IPS DF 6.9 (cell line): ENCODE results near the gene RSPH6A.

Experiments
- DNase-seq: peaks from one replicate; pipeline ENCODE4 v3.0.0-alpha.2; 2013; ENCODE audit warnings: low read depth, low spot score
- H3K27ac ChIP-seq: one replicate; pipeline ENCODE4 v1.5.1; 2013; ENCODE audit warnings: low read length, control low read depth
- H3K27me3 ChIP-seq: 2 replicates; pipeline ENCODE4 v1.6.1; 2013; ENCODE audit warnings: mild to moderate bottlenecking, low read length; ENCODE audit not compliant: control insufficient read depth, insufficient read depth
- H3K36me3 ChIP-seq: 2 replicates; pipeline ENCODE4 v1.6.1; 2013; ENCODE audit warnings: low read length; ENCODE audit not compliant: control insufficient read depth, insufficient read depth
- H3K4me1 ChIP-seq: 2 replicates; pipeline ENCODE4 v1.6.1; 2013; ENCODE audit warnings: low read length; ENCODE audit not compliant: control insufficient read depth, insufficient read depth
- H3K4me3 ChIP-seq: 2 replicates; pipeline ENCODE4 v1.5.1; 2013; ENCODE audit warnings: mild to moderate bottlenecking, low read length
- H3K9me3 ChIP-seq: 2 replicates; pipeline ENCODE4 v1.6.1; 2013; ENCODE audit warnings: low read length, inconsistent platforms; ENCODE audit not compliant: control insufficient read depth, insufficient read depth
- WGBS: extraction: QIAGEN DNeasy Blood & Tissue Kit; methylation state at CpG from one replicate; pipeline ENCODE4 v1.1.7; 2013; ENCODE audit warnings: mixed read lengths, missing lambda C conversion rate; ENCODE audit not compliant: insufficient read length, insufficient coverage; 5-methylcytosine and 5-hydroxymethylcytosine counted together

The RSPH6A gene

GRCh38 chr19:45789035-45789786 lies 25.9 kb downstream of the RSPH6A start:
- no peak for DNase-seq
- WGBS, result no CpG with 5 or more reads among the region's 15 CpGs
- peaks cover 32% of the 10 kb centered on the region for H3K36me3 ChIP-seq

GRCh38 chr19:45786533-45786894 lies 28.6 kb downstream of the RSPH6A start:
- Histone ChIP-seq H3K4me3 (no peak overlapping the region), H3K27ac (no peak overlapping the region), H3K4me1 (peaks cover 5% of the 10 kb centered on the region; the same call in 1 of the 2 replicates), H3K36me3 (peaks cover 32% of the 10 kb centered on the region), H3K27me3 (no peaks in the 10 kb centered on the region), H3K9me3 (no peaks in the 10 kb centered on the region)
- no CpG with 5 or more reads among the region's 21 CpGs for WGBS
- DNase-seq, result no peak

More at GRCh38 chr19:45789035-45789786, 25.9 kb downstream of the RSPH6A start:
- no peak overlapping the region for H3K4me3 ChIP-seq
- H3K27ac ChIP-seq, result no peak overlapping the region
- no peaks in the 10 kb centered on the region for H3K9me3 ChIP-seq
- no peaks in the 10 kb centered on the region for H3K27me3 ChIP-seq
- H3K4me1 ChIP-seq, result no peaks in the 10 kb centered on the region

DNA sequence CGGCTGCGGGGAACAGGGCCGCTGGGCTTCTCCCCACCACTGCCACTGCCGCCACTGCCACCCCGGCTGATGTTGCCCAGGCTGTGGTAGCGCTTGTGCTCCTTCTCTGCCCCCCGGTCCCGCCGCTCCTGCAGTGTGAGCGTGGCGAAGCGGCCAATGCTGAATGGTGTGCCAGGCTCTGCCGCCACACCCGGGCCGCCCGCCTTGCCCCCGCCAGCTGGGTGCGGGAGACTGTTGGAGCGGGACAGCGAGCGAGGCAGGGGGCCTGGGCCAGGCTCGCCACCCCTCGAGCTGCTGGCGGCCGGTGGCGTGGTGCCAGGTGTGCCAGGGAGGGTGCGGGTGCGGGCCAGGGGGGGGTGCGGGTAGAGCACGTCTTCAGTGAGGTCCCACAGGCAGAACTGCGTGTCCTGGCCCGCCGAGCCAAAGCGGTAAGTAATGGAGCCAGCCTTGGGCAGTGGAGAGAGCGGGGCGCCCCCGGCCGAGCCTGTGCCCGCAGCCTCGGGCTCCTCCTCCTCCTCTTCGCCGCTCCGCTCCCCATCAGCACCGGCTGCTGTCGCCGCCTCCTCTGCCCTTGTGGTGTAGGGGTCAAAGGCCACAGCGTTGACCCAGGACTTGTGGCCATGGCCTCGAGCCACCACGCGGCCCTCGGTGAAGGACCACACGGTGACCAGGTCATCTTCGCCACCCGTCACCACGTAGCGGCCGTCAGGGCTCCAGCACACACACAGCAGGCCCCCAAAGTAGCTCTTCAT lies 29.2 kb downstream of the RSPH6A start:
- H3K27ac ChIP-seq, result no peak overlapping the region
- H3K27me3 ChIP-seq, result no peaks in the 10 kb centered on the region
- H3K9me3 ChIP-seq, result no peaks in the 10 kb centered on the region
- DNase-seq, result no peak
- peaks cover 32% of the 10 kb centered on the region for H3K36me3 ChIP-seq
- peaks cover 5% of the 10 kb centered on the region; the same call in 1 of the 2 replicates for H3K4me1 ChIP-seq
- no peak overlapping the region for H3K4me3 ChIP-seq
- WGBS, result no CpG with 5 or more reads among the region's 57 CpGs

- no peaks in the 10 kb centered on the region for H3K9me3 ChIP-seq
- H3K36me3 ChIP-seq, result peaks cover 32% of the 10 kb centered on the region
- no peak for DNase-seq
- H3K4me3 ChIP-seq, result no peak overlapping the region
- peaks cover 5% of the 10 kb centered on the region; the same call in 1 of the 2 replicates for H3K4me1 ChIP-seq
- no peaks in the 10 kb centered on the region for H3K27me3 ChIP-seq
- no CpG with 5 or more reads among the region's 5 CpGs for WGBS
- no peak overlapping the region for H3K27ac ChIP-seq
Measured at GRCh38 chr19:45785097-45785496, 30.0 kb downstream of the RSPH6A start.

DNA sequence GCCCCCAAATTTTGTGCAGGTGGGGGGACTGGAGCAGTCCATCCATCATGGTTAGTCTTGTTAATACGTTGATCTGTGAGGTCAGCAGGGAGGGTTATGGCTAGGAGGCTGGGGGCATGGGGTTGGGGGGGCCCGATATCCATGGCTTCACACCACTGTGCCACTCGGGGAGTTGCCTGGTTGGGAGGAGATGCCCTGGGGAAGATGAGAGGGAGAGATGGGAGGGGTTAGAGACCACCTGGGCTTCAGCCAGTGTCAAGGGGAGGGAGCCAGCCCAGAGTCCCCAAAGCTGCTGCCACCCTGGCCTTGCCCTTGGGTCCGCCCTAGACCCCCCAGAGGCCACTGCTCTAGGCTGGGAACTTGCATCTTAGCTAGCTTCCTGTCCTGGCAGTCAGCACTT lies 31.0 kb downstream of the RSPH6A start:
- H3K27me3 ChIP-seq, result no peaks in the 10 kb centered on the region
- H3K9me3 ChIP-seq, result no peaks in the 10 kb centered on the region
- peaks cover 7% of the 10 kb centered on the region; the same call in 1 of the 2 replicates for H3K4me1 ChIP-seq
- DNase-seq, result no peak
- no CpG with 5 or more reads among the region's 4 CpGs for WGBS
- no peak overlapping the region for H3K4me3 ChIP-seq
- H3K27ac ChIP-seq, result no peak overlapping the region
- peaks cover 27% of the 10 kb centered on the region for H3K36me3 ChIP-seq

DNA sequence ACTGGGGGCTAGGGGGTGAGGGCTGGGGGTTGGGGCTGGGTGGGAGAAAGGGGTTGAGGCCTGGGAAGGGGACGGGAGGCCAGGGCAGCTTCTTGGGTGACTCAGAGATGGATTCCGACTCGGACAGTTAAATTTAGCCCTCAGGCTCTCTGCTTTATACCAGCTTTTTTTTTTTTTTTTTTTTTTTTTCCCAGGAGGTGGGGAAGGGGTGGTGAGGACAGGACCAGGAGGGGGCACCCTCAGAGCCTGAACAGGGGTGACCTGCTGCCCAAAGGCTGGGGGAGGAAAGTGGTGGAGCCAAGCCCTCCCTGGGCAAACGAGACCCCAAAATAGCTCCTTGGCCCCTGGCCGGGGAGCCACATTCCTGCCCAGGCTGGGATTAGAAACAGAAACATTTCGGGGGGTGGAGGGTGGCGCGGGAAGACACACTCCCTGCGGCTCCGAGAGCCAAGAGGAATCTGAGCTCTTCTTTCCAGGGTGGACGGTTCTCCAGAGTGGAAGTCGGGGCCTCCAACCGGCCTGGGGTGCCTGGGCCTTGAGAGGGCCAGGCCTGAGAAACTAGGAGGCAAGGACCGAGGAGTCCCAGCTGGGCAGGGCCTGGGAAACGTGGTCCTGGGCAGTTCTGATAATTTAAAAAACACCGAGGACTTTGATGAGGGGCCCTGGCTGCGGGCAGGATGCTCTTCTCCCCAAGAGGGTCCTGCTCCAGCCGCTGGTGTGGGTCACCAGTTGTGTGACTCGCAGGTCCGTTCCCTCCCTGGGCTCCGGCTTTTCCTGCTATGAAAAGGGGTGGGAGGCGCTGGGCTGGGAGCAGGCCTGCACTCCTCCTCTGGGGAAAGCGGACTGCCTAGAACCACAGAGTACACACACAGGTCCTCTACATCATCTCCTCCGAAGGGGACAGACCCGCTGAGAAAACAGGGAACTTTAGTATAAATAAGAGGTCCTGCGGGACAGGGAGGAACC lies 32.0 kb downstream of the RSPH6A start:
- no peak for DNase-seq
- Histone ChIP-seq H3K36me3 (peaks cover 21% of the 10 kb centered on the region), H3K27ac (no peak overlapping the region), H3K4me1 (peaks cover 8% of the 10 kb centered on the region; the same call in 1 of the 2 replicates), H3K4me3 (no peak overlapping the region), H3K9me3 (no peaks in the 10 kb centered on the region), H3K27me3 (no peaks in the 10 kb centered on the region)
- no CpG with 5 or more reads among the region's 26 CpGs for WGBS

DNA sequence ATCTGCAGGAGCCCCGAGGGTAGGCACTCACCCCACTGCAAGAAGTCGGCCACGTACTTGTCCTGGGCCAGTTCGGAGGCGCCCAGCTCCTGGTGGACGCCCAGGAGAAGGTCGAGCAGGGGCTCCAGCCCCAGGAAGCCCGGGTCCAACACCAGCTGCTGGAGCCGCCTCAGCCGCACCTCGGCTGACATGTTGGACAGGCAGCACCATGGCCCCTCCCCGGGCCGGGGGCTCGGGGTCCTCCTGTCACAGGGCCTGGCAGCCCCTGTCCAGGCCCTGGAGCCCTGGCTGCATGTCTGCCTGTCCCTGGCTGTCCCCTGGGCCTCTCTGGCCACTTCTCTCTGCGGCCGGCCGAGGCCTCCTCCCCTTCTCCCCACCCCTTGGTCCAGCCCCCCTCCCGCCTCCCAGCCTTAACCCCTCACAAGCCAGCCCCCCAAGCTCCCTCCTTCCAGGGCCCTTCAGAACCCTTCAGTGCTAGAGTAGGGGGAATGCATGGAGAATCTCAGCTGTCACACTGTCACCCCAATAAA lies 32.9 kb downstream of the RSPH6A start, which contains the start of gene DMPK:
Gene DMPK (minus strand): TSS at position 329 of the 530 bp plus-strand sequence. CDS start 138 bp downstream, at position 191.
- peaks cover 8% of the 10 kb centered on the region; the same call in 1 of the 2 replicates for H3K4me1 ChIP-seq
- H3K4me3 ChIP-seq, result no peak within 1 kb of the TSS
- H3K9me3 ChIP-seq, result no peaks in the 10 kb centered on the region
- peaks cover 23% of the 10 kb centered on the region for H3K36me3 ChIP-seq
- no peak within 1 kb of the TSS for H3K27ac ChIP-seq
- no peaks in the 10 kb centered on the region for H3K27me3 ChIP-seq
- no peak for DNase-seq
- no CpG with 5 or more reads among the region's 18 CpGs for WGBS

- Histone ChIP-seq H3K4me3 (no peak overlapping the region), H3K27ac (no peak overlapping the region), H3K4me1 (peaks cover 8% of the 10 kb centered on the region; the same call in 1 of the 2 replicates), H3K27me3 (no peaks in the 10 kb centered on the region), H3K36me3 (peaks cover 16% of the 10 kb centered on the region), H3K9me3 (no peaks in the 10 kb centered on the region)
- no peak for DNase-seq
- no CpG with 5 or more reads among the region's 17 CpGs for WGBS
Measured at GRCh38 chr19:45781214-45782161, 33.6 kb downstream of the RSPH6A start.
